Astrocyte (in vitro differentiated cells and primary cell): Measurements from ENCODE around the gene SPTLC2. TPM values are rescaled to one million over a fixed set of nuclear protein-coding genes. Genes with fewer than 3 reads are reported as not detected.

Source experiments
- DNase-seq: peaks from one replicate; pipeline ENCODE4 v3.0.0-alpha.2; 2010; ENCODE audit warnings: low read depth
- FAIRE-seq: peaks from 2 replicates; lab custom pipeline; 2011; peaks lifted over from hg19 to GRCh38; lab: Jason Lieb, UNC
- H2AFZ ChIP-seq: 2 replicates; pipeline ENCODE4 v1.6.0; 2012; ENCODE audit warnings: low read depth, low read length, inconsistent platforms
- H3K27ac ChIP-seq: 2 replicates; pipeline ENCODE4 v1.5.1; 2011; ENCODE audit warnings: low read depth, low read length, inconsistent platforms
- H3K27me3 ChIP-seq: 2 replicates; pipeline ENCODE4 v1.6.0; 2011; ENCODE audit warnings: low read length, inconsistent platforms; ENCODE audit not compliant: insufficient read depth
- H3K36me3 ChIP-seq: 2 replicates; pipeline ENCODE4 v1.5.1; 2011; ENCODE audit warnings: low read length, inconsistent platforms; ENCODE audit not compliant: insufficient read depth
- H3K4me1 ChIP-seq: 2 replicates; pipeline ENCODE4 v1.5.1; 2011; ENCODE audit warnings: low read length, inconsistent platforms; ENCODE audit not compliant: insufficient read depth
- H3K4me2 ChIP-seq: 2 replicates; pipeline ENCODE4 v1.6.0; 2012; ENCODE audit warnings: low read length, inconsistent platforms
- H3K4me3 ChIP-seq: 2 replicates; pipeline ENCODE4 v1.5.1; 2011; ENCODE audit warnings: low read depth, mild to moderate bottlenecking, low read length, inconsistent platforms; ENCODE audit not compliant: insufficient read depth
- H3K79me2 ChIP-seq: 2 replicates; pipeline ENCODE4 v1.6.0; 2012; ENCODE audit warnings: mild to moderate bottlenecking, low read length, inconsistent platforms; ENCODE audit not compliant: insufficient read depth
- H3K9ac ChIP-seq: 2 replicates; pipeline ENCODE4 v1.6.0; 2012; ENCODE audit warnings: mild to moderate bottlenecking, low read length, inconsistent platforms
- H3K9me3 ChIP-seq: 2 replicates; pipeline ENCODE4 v1.5.1; 2012; ENCODE audit warnings: low read depth, mild to moderate bottlenecking, low read length, inconsistent platforms; ENCODE audit not compliant: insufficient read depth
- H4K20me1 ChIP-seq: 2 replicates; pipeline ENCODE4 v1.6.0; 2012; ENCODE audit warnings: low read length, inconsistent platforms; ENCODE audit not compliant: insufficient read depth
- H3K27ac Mint-ChIP-seq: one replicate; pipeline ENCODE4 v1.8.0; 2021; ENCODE audit warnings: mild to moderate bottlenecking, mixed read lengths; ENCODE audit not compliant: unreplicated experiment
- H3K27me3 Mint-ChIP-seq: one replicate; pipeline ENCODE4 v1.8.0; 2021; ENCODE audit warnings: low read depth, mixed read lengths; ENCODE audit not compliant: unreplicated experiment
- H3K36me3 Mint-ChIP-seq: one replicate; pipeline ENCODE4 v1.8.0; 2021; ENCODE audit warnings: low read depth, mixed read lengths; ENCODE audit not compliant: unreplicated experiment
- H3K4me1 Mint-ChIP-seq: one replicate; pipeline ENCODE4 v1.8.0; 2021; ENCODE audit warnings: low read depth, mixed read lengths; ENCODE audit not compliant: unreplicated experiment
- H3K4me3 Mint-ChIP-seq: one replicate; pipeline ENCODE4 v1.8.0; 2021; ENCODE audit warnings: mild to moderate bottlenecking, moderate library complexity, mixed read lengths; ENCODE audit not compliant: unreplicated experiment
- H3K9me3 Mint-ChIP-seq: one replicate; pipeline ENCODE4 v1.8.0; 2021; ENCODE audit warnings: mild to moderate bottlenecking, mixed read lengths; ENCODE audit not compliant: unreplicated experiment
- EZH2 ChIP-seq: IDR thresholded peaks from 2 replicates; pipeline ENCODE4 v1.6.1; 2012; ENCODE audit warnings: mild to moderate bottlenecking, low read length, inconsistent platforms; ENCODE audit not compliant: insufficient read depth
- total RNA-seq: library from RNA; stranded (reverse); gene quantifications from 2 replicates; pipeline ENCODE4 v1.2.1, GENCODE V29; 2021
- TF ChIP-seq, protein P1 (sequence below): IDR thresholded peaks from 2 replicates; pipeline ENCODE4 v1.5.1; 2011; ENCODE audit warnings: low read depth, mild to moderate bottlenecking, inconsistent platforms, low read length, moderate library complexity; ENCODE audit not compliant: insufficient read depth

The SPTLC2 gene
- total RNA-seq, 1 donor from 2014 or later, result 51.2 TPM

DNA sequence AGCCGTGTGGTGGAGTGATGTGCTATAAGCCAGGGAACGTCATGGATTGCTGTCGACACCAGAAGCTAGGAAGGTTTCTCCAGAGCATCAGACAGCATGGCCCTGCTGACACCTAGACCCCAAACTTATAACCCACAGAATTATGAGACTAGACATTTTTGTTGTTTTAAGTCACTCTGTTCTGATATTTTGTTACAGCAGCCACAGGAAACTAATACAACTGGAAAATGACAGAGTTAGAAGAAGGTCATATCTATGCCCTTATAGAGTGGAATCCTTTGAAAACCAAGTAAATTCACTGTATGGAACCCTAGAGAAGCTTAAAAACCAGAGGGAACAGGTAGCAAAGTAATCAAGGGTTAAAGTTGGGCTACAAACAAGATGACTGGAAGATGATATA lies 42.5 kb downstream of the SPTLC2 start:
- TF ChIP-seq EZH2, result no peak
- TF ChIP-seq, protein P1, sequence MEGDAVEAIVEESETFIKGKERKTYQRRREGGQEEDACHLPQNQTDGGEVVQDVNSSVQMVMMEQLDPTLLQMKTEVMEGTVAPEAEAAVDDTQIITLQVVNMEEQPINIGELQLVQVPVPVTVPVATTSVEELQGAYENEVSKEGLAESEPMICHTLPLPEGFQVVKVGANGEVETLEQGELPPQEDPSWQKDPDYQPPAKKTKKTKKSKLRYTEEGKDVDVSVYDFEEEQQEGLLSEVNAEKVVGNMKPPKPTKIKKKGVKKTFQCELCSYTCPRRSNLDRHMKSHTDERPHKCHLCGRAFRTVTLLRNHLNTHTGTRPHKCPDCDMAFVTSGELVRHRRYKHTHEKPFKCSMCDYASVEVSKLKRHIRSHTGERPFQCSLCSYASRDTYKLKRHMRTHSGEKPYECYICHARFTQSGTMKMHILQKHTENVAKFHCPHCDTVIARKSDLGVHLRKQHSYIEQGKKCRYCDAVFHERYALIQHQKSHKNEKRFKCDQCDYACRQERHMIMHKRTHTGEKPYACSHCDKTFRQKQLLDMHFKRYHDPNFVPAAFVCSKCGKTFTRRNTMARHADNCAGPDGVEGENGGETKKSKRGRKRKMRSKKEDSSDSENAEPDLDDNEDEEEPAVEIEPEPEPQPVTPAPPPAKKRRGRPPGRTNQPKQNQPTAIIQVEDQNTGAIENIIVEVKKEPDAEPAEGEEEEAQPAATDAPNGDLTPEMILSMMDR, result no peak
- H3K36me3 ChIP-seq, result peaks cover 9% of the 10 kb centered on the region
- no peak overlapping the region for H3K9ac ChIP-seq
- peaks cover 21% of the 10 kb centered on the region for H3K4me1 Mint-ChIP-seq
- H3K9me3 ChIP-seq, result no peaks in the 10 kb centered on the region
- no peak overlapping the region for H3K4me2 ChIP-seq
- peaks cover 30% of the 10 kb centered on the region for H4K20me1 ChIP-seq
- H3K79me2 ChIP-seq, result peaks cover 67% of the 10 kb centered on the region
- no peaks in the 10 kb centered on the region for H3K27me3 ChIP-seq
- FAIRE-seq (no peak), DNase-seq (no peak)
- H3K4me1 ChIP-seq, result no peaks in the 10 kb centered on the region
- no peak overlapping the region for H3K27ac Mint-ChIP-seq
- H3K9me3 Mint-ChIP-seq, result no peaks in the 10 kb centered on the region
- no peaks in the 10 kb centered on the region for H3K27me3 Mint-ChIP-seq
- H3K4me3 ChIP-seq, result no peak overlapping the region
- no peak overlapping the region for H3K27ac ChIP-seq
- H3K4me3 Mint-ChIP-seq, result no peak overlapping the region
- peaks cover 25% of the 10 kb centered on the region for H3K36me3 Mint-ChIP-seq
- no peak overlapping the region for H2AFZ ChIP-seq

DNA sequence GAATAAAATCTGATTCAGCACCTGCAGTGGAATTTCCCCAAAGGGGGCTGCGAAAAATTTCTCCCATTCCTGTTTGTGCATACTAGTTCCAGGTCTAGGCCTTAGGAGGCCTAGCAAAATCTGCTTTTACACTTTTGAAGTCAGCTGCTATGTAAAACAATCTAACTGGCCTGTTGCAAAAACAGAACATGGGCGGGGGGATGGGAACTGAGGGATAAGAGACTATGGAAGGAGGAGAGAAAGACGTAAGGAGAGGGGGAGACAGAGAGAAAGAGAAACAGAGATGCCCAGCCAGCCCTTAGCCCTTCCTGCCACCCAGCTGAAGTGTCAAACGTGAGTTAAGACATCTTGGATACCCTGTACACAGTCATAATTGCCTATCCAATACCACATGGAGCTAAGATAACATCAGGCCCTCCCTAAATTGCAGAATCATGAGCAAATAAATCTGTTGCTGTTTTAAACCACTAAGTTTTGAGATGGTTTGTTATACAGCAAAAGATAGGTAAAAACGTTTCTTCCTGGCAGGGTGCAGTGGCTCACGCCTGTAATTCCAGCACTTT lies 45.6 kb downstream of the SPTLC2 start:
- H2AFZ ChIP-seq, result no peak overlapping the region
- H4K20me1 ChIP-seq, result peaks cover 23% of the 10 kb centered on the region
- no peak overlapping the region for H3K4me3 Mint-ChIP-seq
- no peaks in the 10 kb centered on the region for H3K27me3 ChIP-seq
- H3K9me3 ChIP-seq, result no peaks in the 10 kb centered on the region
- H3K36me3 ChIP-seq, result peaks cover 19% of the 10 kb centered on the region
- peaks cover 21% of the 10 kb centered on the region for H3K4me1 Mint-ChIP-seq
- no peaks in the 10 kb centered on the region for H3K9me3 Mint-ChIP-seq
- H3K36me3 Mint-ChIP-seq, result peaks cover 27% of the 10 kb centered on the region
- no peak overlapping the region for H3K9ac ChIP-seq
- H3K4me2 ChIP-seq, result no peak overlapping the region
- no peak overlapping the region for H3K4me3 ChIP-seq
- no peak overlapping the region for H3K27ac ChIP-seq
- TF ChIP-seq, protein P1, result no peak
- TF ChIP-seq EZH2, result no peak
- DNase-seq (no peak), FAIRE-seq (no peak)
- no peaks in the 10 kb centered on the region for H3K4me1 ChIP-seq
- H3K79me2 ChIP-seq, result peaks cover 48% of the 10 kb centered on the region
- no peaks in the 10 kb centered on the region for H3K27me3 Mint-ChIP-seq
- no peak overlapping the region for H3K27ac Mint-ChIP-seq

DNA sequence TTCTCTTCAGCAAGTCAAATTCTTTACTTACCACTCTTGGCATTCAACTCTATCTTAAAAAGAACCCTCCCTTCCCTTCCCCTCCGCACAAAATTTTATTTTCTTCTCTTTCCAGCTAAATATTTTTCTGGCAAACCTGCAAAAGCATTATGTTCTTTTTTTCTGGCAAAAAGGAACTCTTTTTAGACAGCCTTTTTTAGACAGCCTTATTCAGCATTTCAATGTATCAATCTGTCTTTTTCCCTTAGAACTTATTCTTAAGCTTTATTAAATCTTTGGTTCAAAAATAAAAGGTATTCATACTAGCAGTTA lies 50.5 kb downstream of the SPTLC2 start:
- H3K9me3 Mint-ChIP-seq, result no peaks in the 10 kb centered on the region
- no peaks in the 10 kb centered on the region for H3K27me3 Mint-ChIP-seq
- H4K20me1 ChIP-seq, result peaks cover 31% of the 10 kb centered on the region
- H3K36me3 ChIP-seq, result peaks cover 22% of the 10 kb centered on the region
- peaks cover 13% of the 10 kb centered on the region for H3K4me1 ChIP-seq
- TF ChIP-seq EZH2, result no peak
- TF ChIP-seq, protein P1, result no peak
- H3K4me3 Mint-ChIP-seq, result no peak overlapping the region
- no peak overlapping the region for H3K27ac Mint-ChIP-seq
- H3K4me1 Mint-ChIP-seq, result peaks cover 24% of the 10 kb centered on the region
- no peak for DNase-seq
- H2AFZ ChIP-seq, result no peak overlapping the region
- H3K4me3 ChIP-seq, result no peak overlapping the region
- FAIRE-seq, result no peak
- H3K9me3 ChIP-seq, result no peaks in the 10 kb centered on the region
- H3K4me2 ChIP-seq, result no peak overlapping the region
- H3K27ac ChIP-seq, result no peak overlapping the region
- H3K9ac ChIP-seq, result no peak overlapping the region
- peaks cover 15% of the 10 kb centered on the region for H3K79me2 ChIP-seq
- no peaks in the 10 kb centered on the region for H3K27me3 ChIP-seq
- peaks cover 12% of the 10 kb centered on the region for H3K36me3 Mint-ChIP-seq
